PFSK-1 (cell line): Measurements from ENCODE around the gene MBNL2.

Experiments
- FOXP2 ChIP-seq: optimal IDR thresholded peaks from 2 replicates; pipeline ENCODE3; 2011; ENCODE audit warnings: borderline replicate concordance, control low read depth, inconsistent platforms; ENCODE audit not compliant: insufficient read depth; ENCODE audit errors: extremely low read length, extremely low read depth
- POLR2AphosphoS5 ChIP-seq: IDR thresholded peaks from 2 replicates; pipeline ENCODE4 v1.6.1; 2012; ENCODE audit warnings: low read depth, mild to moderate bottlenecking, control low read depth, low read length, moderate library complexity
- SIN3A ChIP-seq: IDR thresholded peaks from 2 replicates; pipeline ENCODE4 v1.6.1; 2012; ENCODE audit warnings: mild to moderate bottlenecking, low read length, moderate library complexity, borderline replicate concordance; ENCODE audit not compliant: insufficient read depth
- TAF1 ChIP-seq: IDR thresholded peaks from 2 replicates; pipeline ENCODE4 v1.6.1; 2012; ENCODE audit warnings: low read length, control low read depth, borderline replicate concordance; ENCODE audit not compliant: insufficient read depth
- TF ChIP-seq, protein P1 (sequence below), 2 experiments: IDR thresholded peaks; 2 replicates each; pipeline versions ENCODE4 v1.6.1 to v1.8.0; 2011 to 2012; ENCODE audit warnings: low read depth in 2 of 2, low read length in 2 of 2, control low read depth in 1 of 2, inconsistent platforms in 1 of 2, mild to moderate bottlenecking in 1 of 2, moderate library complexity in 1 of 2; ENCODE audit not compliant: insufficient read depth in 1 of 2

GRCh38 chr13:97360610-97361009 is 138.5 kb downstream of the MBNL2 start:
- TF ChIP-seq, protein P1, sequence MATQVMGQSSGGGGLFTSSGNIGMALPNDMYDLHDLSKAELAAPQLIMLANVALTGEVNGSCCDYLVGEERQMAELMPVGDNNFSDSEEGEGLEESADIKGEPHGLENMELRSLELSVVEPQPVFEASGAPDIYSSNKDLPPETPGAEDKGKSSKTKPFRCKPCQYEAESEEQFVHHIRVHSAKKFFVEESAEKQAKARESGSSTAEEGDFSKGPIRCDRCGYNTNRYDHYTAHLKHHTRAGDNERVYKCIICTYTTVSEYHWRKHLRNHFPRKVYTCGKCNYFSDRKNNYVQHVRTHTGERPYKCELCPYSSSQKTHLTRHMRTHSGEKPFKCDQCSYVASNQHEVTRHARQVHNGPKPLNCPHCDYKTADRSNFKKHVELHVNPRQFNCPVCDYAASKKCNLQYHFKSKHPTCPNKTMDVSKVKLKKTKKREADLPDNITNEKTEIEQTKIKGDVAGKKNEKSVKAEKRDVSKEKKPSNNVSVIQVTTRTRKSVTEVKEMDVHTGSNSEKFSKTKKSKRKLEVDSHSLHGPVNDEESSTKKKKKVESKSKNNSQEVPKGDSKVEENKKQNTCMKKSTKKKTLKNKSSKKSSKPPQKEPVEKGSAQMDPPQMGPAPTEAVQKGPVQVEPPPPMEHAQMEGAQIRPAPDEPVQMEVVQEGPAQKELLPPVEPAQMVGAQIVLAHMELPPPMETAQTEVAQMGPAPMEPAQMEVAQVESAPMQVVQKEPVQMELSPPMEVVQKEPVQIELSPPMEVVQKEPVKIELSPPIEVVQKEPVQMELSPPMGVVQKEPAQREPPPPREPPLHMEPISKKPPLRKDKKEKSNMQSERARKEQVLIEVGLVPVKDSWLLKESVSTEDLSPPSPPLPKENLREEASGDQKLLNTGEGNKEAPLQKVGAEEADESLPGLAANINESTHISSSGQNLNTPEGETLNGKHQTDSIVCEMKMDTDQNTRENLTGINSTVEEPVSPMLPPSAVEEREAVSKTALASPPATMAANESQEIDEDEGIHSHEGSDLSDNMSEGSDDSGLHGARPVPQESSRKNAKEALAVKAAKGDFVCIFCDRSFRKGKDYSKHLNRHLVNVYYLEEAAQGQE (IDR thresholded peaks at IDR 0.05; ENCODE audit: insufficient read depth in 1 of 2, low read depth in 2 of 2, low read length in 2 of 2): no peak
- TF ChIP-seq TAF1 (no peak), SIN3A (no peak), POLR2AphosphoS5 (no peak), FOXP2 (no peak)
